Measurements from ENCODE around the gene LMTK2.
A peak's percentile ranks its signal among the peaks of the same experiment; 100 is the strongest.

The LMTK2 gene

GRCh38 chr7:98138672-98139071 is 32.0 kb downstream of the LMTK2 start:
- DNase-seq, result no peak

DNA sequence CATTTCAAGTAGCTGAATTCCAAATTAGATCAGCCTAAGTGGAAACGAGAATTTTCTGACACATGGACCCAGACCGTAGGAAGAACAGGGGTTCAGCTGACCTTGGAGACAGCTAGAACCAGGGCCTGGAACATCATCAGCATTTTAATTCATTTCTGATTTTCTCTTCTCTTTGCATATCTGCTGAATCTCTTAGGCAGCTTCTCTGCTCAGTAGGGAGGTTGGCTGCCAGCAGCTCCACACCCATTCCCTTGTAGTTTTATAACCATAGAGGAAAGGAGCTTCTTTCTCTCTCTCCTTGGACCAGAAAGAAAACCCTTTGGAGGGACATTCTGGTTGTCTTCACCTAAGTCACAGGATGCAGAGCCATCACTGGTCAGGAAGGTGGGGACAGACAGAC is 36.0 kb downstream of the LMTK2 start:
- DNase-seq, result no peak

- DNase-seq, result no peak
Observed at GRCh38 chr7:98148607-98149006, 41.9 kb downstream of the LMTK2 start.

GRCh38 chr7:98149116-98149692 is 42.5 kb downstream of the LMTK2 start:
- no peak for DNase-seq

GRCh38 chr7:98151884-98152283 is 45.2 kb downstream of the LMTK2 start:
- DNase-seq, result no peak

GRCh38 chr7:98156700-98157099 is 50.0 kb downstream of the LMTK2 start:
- DNase-seq, result no peak

- DNase-seq, result no peak
Observed at GRCh38 chr7:98157761-98158160, 51.1 kb downstream of the LMTK2 start.

DNA sequence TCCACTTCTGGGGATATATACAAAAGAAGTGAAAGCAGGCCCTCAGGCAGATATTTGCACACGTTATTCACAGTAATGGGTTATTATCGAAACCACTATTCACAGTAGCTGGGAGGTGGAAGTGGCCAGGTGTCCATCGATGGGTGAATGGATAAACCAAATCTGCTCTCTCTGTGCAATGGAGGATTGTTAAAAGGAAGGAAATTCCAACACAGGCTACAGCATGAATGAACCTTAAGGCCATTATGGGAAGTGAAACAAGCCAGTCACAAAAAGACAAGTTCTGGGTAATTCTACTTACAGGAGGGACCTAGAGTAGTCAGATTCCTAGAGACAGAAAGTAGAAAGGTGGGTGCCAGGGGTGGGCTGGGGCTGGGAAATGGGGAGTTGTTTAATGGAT is 56.1 kb downstream of the LMTK2 start:
- DNase-seq, result no peak

DNA sequence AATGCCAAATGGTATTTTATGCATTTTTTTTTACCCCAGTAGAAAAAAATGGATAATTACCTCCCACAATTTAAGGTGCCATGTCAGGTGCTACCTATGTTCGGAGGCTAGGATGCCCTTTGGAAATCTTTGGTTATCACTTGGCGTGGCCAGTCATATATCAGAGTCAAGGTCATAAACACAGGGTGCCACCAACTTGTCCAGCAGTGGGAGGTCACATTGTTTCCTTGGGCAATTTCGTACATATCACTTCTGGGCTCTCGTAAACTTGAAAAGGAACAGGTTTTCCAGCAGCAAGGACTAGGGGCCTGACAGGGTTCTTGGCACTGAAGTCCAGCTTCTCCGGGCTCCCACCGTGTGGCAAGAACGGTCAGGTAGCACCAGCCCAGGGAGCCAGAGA is 56.6 kb downstream of the LMTK2 start:
- no peak for DNase-seq

DNA sequence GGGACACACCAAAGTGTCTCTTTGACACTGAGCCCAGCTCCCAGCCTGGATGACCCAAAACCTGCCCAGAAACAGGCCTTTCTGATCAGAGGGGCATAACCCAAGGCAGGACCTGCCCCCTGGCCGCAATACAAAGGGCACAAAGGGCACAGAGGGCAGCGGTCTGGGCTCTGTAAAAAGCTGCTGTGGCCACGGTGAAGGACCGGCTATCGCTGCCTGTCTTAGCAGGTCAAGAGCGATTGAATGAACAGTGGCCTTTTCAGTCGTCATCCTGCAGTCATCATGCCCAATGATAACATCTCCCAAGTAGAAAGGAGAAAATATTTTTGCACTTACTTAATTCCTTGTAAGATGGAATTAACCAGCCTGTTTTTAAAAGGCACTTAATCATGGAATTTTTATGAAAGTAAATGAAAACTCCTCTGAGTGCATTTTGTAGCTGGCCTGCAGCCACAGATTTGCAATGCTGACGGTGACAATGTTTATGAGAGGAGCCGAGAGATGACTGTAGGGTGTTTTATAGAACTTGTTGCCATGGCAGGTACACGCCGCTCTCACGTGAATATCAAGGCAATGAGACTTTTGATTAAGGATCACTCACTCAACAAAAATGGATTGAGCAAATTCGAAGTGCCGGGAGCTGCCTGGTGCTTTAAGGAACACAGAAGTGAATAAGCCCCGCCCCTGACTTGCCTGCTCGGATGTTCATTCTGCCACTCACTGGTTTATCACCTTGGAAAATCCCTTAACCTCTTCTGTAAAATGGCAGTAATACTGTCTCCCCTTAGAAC is 57.2 kb downstream of the LMTK2 start:
- no peak for DNase-seq

DNA sequence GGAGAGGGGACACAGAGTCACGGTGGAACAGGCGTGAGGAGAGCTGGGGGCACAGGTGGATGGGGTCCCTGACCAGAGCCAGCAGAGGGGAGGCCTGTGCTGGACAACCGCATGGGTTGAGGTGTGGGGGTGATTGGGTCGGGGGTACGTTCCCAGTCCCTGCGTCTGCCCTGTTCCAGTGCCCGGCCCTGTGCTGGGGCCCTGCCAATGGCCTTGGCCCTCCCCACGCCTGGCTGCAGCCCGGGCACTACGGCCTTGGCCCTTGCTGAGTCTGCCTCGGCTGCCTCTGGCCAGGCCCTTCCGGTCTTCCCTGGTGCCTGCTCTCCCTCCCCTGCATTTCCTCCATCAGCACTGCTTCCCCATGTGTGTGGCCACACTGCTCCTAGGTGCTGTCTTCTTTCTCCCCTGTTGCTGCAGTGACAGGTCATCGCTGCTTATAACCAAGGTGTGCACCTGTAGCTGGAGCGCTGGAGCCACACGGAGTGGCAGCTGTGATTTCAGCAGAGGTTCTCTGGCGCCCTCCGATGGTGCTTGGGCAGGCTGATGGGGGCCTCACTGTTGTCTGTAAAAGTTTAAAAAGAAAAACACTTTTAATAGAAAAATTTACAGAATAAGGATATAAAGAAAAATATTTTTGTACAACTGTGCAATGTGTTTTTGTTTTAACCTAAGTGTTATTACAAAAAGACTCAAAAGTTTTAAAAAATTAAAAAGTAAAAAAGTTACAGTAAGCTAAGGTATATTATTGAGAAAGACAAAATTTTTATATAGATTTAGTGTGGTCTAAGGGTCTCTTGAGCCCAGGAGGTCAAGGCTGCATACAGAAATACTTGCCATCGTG is 59.4 kb downstream of the LMTK2 start:
- DNase-seq, result peak; percentile 30 to 31

DNA sequence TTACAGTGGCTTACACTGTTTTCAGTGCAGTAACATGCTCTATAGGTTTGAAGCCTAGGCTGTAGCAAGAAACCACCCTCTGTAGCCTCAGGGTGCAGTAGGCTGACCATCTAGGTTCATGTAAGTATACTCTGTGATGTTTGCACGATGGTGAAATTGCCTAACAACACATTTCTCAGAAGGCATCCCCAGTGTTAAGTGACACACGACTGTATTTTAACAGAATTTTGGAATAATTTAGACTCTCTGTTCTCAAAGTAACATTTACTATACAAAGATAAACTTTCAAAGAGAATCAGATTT is 60.0 kb downstream of the LMTK2 start:
- DNase-seq, result no peak

DNA sequence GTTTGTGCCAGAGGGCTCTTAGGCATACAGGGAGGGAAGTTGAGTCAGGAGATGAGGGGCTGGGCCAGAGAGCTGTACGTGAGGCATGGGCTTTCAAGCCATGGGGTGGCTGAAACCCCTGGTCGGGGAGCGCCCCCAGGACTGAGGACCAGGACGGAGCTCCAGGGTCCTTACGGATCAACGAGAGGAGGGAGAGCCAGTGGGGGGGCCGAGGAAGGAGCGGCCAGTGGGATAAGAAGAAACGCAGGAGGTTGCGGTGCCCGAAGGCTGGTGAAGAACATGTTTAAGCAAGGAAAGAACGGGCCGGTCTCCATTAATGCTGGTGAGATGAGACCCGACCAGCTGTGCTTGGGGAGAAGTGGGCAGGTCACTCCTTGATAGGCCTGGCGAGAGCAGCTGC is 61.0 kb downstream of the LMTK2 start:
- no peak for DNase-seq

GRCh38 chr7:98168181-98168903 is 61.7 kb downstream of the LMTK2 start:
- peak; percentile 49 to 50 for DNase-seq

DNA sequence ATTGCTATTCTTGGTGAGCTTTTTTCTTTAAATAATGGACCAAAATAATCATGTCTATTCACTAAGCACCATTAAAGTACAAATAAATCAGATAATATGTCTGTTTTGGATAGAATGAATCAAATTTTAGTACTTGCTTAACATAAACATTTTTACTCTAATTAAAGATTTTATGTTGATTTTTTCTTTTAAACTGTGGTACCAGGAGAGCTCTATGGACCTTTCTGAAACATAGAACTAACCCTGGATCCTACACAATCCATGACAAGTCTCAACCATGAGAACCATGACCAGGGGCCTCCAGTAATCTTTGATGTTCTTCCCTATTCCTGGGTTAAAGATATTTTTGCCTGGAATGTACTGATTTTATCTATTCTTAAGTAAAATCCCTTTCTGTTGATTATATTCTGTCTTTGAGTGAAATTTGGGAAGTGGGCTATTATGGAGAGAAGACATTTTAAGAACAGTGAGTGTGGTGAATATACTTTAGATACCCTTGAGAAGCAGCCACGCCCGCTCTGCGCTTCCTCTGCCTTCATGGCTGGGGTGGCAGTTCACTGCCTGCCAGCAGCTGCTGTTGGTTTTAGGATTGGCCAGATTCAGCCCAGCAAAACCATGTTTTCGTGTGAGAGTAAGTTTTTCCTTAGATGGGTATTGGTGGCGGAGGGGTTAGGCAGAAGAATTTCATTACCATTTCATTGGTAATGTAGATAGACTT is 62.4 kb downstream of the LMTK2 start:
- no peak for DNase-seq

DNA sequence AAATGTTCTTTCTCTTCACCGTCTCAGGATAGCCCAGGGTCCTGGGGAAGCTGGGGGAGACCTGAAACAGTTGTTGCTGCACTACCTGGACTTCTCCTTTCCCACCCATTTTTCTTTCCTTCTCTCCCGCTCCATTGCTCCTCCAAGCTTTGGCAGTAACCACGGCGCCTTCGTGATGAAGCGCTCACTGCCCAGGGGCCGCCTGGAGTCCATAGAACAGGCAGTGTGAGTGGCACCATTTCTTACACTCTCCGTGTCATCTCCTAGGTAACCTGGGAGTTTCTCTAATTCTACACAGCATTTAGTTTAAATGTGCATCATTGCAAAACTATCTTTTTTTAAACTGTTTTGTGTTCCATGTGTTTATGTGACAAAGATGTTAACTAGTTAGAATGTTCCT is 64.3 kb downstream of the LMTK2 start:
- DNase-seq, result no peak

- no peak for DNase-seq
Observed at GRCh38 chr7:98171449-98171848, 64.8 kb downstream of the LMTK2 start.

DNA sequence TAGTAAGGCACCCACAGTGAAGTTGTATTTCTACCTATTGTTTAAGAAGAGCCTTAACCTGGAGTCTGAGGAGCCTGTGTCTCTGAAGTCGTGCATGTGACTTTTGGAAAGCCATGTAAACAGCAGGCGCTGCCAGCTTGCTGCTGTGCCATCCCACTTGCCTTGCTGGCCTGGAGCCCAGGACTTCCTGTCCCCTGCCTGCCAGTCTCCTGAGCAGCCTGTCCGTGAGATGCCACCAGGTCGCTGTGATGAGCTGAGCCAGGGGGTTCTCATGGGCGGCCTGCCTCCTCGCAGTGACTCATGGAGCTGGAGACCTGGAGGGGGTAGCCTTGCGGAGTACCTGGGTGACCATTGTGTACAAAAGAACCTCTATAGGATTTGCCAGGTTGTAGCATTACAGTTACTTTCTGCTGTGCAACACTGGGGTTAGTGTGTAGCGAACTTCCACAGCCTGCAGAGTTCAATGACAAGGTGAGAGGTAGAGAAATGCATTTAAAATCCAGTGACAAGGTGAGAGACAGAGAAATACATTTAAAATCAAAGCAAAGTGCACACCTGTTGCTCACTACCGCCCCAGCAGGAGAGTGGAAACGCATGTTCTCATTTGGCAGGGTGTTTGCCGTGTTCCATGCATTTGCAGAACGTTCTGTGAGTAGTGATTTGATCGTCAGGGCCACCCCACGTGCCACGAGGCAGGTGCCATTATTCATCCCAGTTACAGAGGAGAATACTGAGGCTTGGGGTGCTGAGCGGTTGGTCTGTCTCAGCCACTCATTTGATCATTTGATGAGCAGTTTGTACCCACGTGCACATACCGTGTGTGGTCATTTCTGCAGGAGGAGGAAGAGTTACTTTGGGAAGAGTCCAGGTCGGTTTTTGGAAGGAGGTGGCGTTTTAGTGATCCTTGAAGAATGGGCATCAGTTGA is 67.9 kb downstream of the LMTK2 start:
- DNase-seq, result no peak

GRCh38 chr7:98175260-98175940 is 68.7 kb downstream of the LMTK2 start:
- no peak for DNase-seq

GRCh38 chr7:98177553-98177952 is 70.9 kb downstream of the LMTK2 start:
- DNase-seq, result no peak

DNA sequence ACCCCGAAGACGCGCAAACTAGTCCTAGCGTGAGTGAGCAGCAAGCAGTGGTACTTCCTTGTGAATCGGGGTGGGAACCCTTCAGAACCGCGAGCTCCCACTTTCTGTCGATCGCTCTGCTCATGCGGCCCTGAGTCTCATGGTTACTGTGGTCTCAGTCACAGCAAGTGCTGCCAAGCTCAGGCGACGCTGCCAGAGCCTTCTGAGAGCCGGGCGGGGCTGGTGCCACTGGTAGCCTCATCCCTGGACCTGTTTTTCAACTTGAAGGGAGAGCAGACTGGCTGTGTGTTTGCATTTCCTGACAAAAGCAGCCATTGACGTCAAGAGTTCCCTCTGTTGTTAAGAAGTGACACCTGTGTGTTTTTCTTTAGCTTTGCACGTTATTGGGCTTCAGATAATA is 71.7 kb downstream of the LMTK2 start:
- peak; percentile 53 to 72 for DNase-seq
